K562 (cell line): ENCODE data around the gene ABCC6. TPM values are rescaled to one million over a fixed set of nuclear protein-coding genes. Genes with fewer than 3 reads are reported as not detected.

Experiments
- ATAC-seq: fragments of 200-7000 bp; cut with Tn5 transposase; 3 replicates; pipeline ENCODE4 v1.9.1; 2020; ENCODE audit warnings: moderate library complexity
- BruUV-seq: library from RNA; stranded (reverse); fragments of 400-500 nt; replicated peaks from 2 replicates; lab custom pipeline; 2021; lab: Mats Ljungman, UMichigan
- CTCF ChIA-PET: fragments of 300-600 bp; formaldehyde crosslinking; extraction: SDS; loops from one replicate; lab custom pipeline; 2021; ENCODE audit warnings: low intra/inter-chr PET ratio; lab: Yijun Ruan, JAX
- POLR2A ChIA-PET: fragments of 300-600, 350-650 bp; sonication (Branson Sonifier 250); formaldehyde crosslinking; extraction: SDS; loops from one replicate; lab custom pipeline; 2021; ENCODE audit warnings: antibody characterized with exemption, inconsistent platforms; lab: Yijun Ruan, JAX
- DNase-seq, 4 experiments: peaks; one replicate each; pipeline versions ENCODE4 v3.0.0 to v3.0.0-alpha.2; 2011 to 2018; ENCODE audit warnings: low spot score in 3 of 4, mixed read lengths in 3 of 4; ENCODE audit errors: extremely low read depth in 1 of 4
- FAIRE-seq: peaks from 2 replicates; lab custom pipeline; 2011; peaks lifted over from hg19 to GRCh38; lab: Jason Lieb, UNC
- H2AFZ ChIP-seq: 2 replicates; pipeline ENCODE4 v1.6.0; 2011; ENCODE audit warnings: low read depth, low read length, control low read depth, inconsistent platforms
- H3K27ac ChIP-seq: fragments of 200-600 bp; 3 replicates; pipeline ENCODE4 v1.8.0; 2011; ENCODE audit warnings: low read depth, mild to moderate bottlenecking, control low read depth, inconsistent platforms, low read length, moderate library complexity, mixed read lengths; ENCODE audit errors: extremely low read depth
- H3K27me3 ChIP-seq, 2 experiments: fragments of 300-600 bp in 1 of 2; 2 replicates in 1 of 2; 3 replicates in 1 of 2; pipeline versions ENCODE4 v1.6.0 to v1.8.0; 2011; ENCODE audit warnings: inconsistent platforms in 2 of 2, low read length in 2 of 2, mild to moderate bottlenecking in 1 of 2, mixed read lengths in 1 of 2, moderate library complexity in 1 of 2; ENCODE audit not compliant: control insufficient read depth in 2 of 2, insufficient read depth in 2 of 2
- H3K36me3 ChIP-seq: fragments of 300-600 bp; 3 replicates; pipeline ENCODE4 v1.8.0; 2011; ENCODE audit warnings: mild to moderate bottlenecking, low read length, inconsistent platforms; ENCODE audit not compliant: control insufficient read depth, insufficient read depth
- H3K4me1 ChIP-seq, 2 experiments: fragments of 200-600 bp in 1 of 2; replicated peaks in 1 of 2; 2 replicates in 1 of 2; 3 replicates in 1 of 2; pipeline versions ENCODE4 v1.5.1 to v1.8.0; 2011; ENCODE audit warnings: inconsistent platforms in 2 of 2, low read length in 2 of 2, mild to moderate bottlenecking in 1 of 2, mixed read lengths in 1 of 2, moderate library complexity in 1 of 2; ENCODE audit not compliant: control insufficient read depth in 2 of 2, insufficient read depth in 2 of 2
- H3K4me2 ChIP-seq: 2 replicates; pipeline ENCODE4 v1.6.1; 2011; ENCODE audit warnings: low read length, control low read depth, inconsistent platforms, mixed read lengths; ENCODE audit not compliant: insufficient read depth
- H3K4me3 ChIP-seq: fragments of 200-600 bp; sonication (generic), shearing (Covaris generic); 2 replicates; pipeline ENCODE4 v1.5.1; 2016; ENCODE audit warnings: control low read depth, inconsistent platforms
- H3K79me2 ChIP-seq: fragments of 200-600 bp; 3 replicates; pipeline ENCODE4 v1.8.0; 2011; ENCODE audit warnings: low read length, inconsistent platforms; ENCODE audit not compliant: control insufficient read depth, insufficient read depth
- H3K9ac ChIP-seq, 2 experiments: 2 replicates each; pipeline versions ENCODE4 v1.6.0 to v1.6.1; 2011; ENCODE audit warnings: low read depth in 2 of 2, low read length in 2 of 2, control low read depth in 1 of 2, inconsistent platforms in 1 of 2, mild to moderate bottlenecking in 1 of 2, mixed read lengths in 1 of 2; ENCODE audit not compliant: insufficient read depth in 1 of 2
- H3K9me1 ChIP-seq: one replicate; pipeline ENCODE4 v1.6.0; 2011; ENCODE audit warnings: inconsistent platforms, mild to moderate bottlenecking, low read length, moderate library complexity; ENCODE audit not compliant: control insufficient read depth, insufficient read depth
- H3K9me3 ChIP-seq: replicated peaks from 2 replicates; pipeline ENCODE4 v1.5.1; 2011; ENCODE audit warnings: low read depth, low read length, inconsistent platforms; ENCODE audit not compliant: control insufficient read depth, insufficient read depth
- H4K20me1 ChIP-seq: replicated peaks from 2 replicates; pipeline ENCODE4 v1.6.1; 2011; ENCODE audit warnings: low read length, inconsistent platforms, mixed read lengths; ENCODE audit not compliant: control insufficient read depth, insufficient read depth
- BRD9 ChIP-seq: fragments of 450-650 bp; IDR thresholded peaks from 2 replicates; pipeline ENCODE4 v1.6.1; 2018; ENCODE audit warnings: low read depth; ENCODE audit not compliant: partially characterized antibody
- BRF1 ChIP-seq: IDR thresholded peaks from 3 replicates; pipeline ENCODE4 v1.6.1; 2011; ENCODE audit warnings: borderline replicate concordance, mild to moderate bottlenecking; ENCODE audit not compliant: insufficient read length; ENCODE audit errors: extremely low read depth
- CBFB ChIP-seq: sonication (generic); formaldehyde crosslinking; IDR thresholded peaks from 2 replicates; pipeline ENCODE4 v1.4.0; 2020; ENCODE audit warnings: mild to moderate bottlenecking, missing genetic modification reagents
- ETV5 ChIP-seq: sonication (generic); formaldehyde crosslinking; IDR thresholded peaks from 2 replicates; pipeline ENCODE4 v1.4.0; 2020; ENCODE audit warnings: low read depth, mild to moderate bottlenecking, missing genetic modification reagents
- HDAC2 ChIP-seq: fragments of 450-650 bp; IDR thresholded peaks from 2 replicates; pipeline ENCODE4 v1.6.1; 2016; ENCODE audit warnings: mild to moderate bottlenecking
- LEF1 ChIP-seq: fragments of 450-650 bp; IDR thresholded peaks from 2 replicates; pipeline ENCODE4 v1.6.1; 2016; ENCODE audit warnings: mild to moderate bottlenecking
- MBD1 ChIP-seq: fragments of 250-450 bp; sonication (Bioruptor Pico); IDR thresholded peaks from 2 replicates; pipeline ENCODE4 v1.8.0; 2022; ENCODE audit warnings: inconsistent platforms
- NCOA1 ChIP-seq: fragments of 450-650 bp; IDR thresholded peaks from 2 replicates; pipeline ENCODE4 v1.6.1; 2016; ENCODE audit warnings: low read depth
- PCBP2 ChIP-seq: fragments of 200-400 bp; formaldehyde crosslinking; IDR thresholded peaks from 2 replicates; pipeline ENCODE4 v1.6.1; 2018; ENCODE audit warnings: low read length, low read depth, mild to moderate bottlenecking, moderate library complexity; ENCODE audit not compliant: poor library complexity, severe bottlenecking
- PHB ChIP-seq: fragments of 250-450 bp; sonication (Bioruptor Pico); IDR thresholded peaks from 2 replicates; pipeline ENCODE4 v1.5.0; 2021
- POLR2A ChIP-seq: fragments of 450-650 bp; conservative IDR thresholded peaks from 2 replicates; pipeline ENCODE4 v1.6.1; 2016
- RFX7 ChIP-seq: fragments of 250-450 bp; sonication (Bioruptor Pico); IDR thresholded peaks from 2 replicates; pipeline ENCODE4 v1.5.1; 2021; ENCODE audit warnings: mild to moderate bottlenecking
- SRSF3 ChIP-seq: fragments of 200-400 bp; formaldehyde crosslinking; IDR thresholded peaks from 2 replicates; pipeline ENCODE4 v1.6.1; 2016; ENCODE audit warnings: mild to moderate bottlenecking, low read length, moderate library complexity; ENCODE audit not compliant: insufficient read depth
- TSC22D4 ChIP-seq: fragments of 450-650 bp; IDR thresholded peaks from 2 replicates; pipeline ENCODE4 v1.6.1; 2016; ENCODE audit warnings: missing genetic modification characterization, missing biosample characterization, control low read depth
- ZFP30 ChIP-seq: fragments of 250-450 bp; sonication (Bioruptor Pico); IDR thresholded peaks from 2 replicates; pipeline ENCODE4 v1.8.0; 2022; ENCODE audit warnings: moderate library complexity, mild to moderate bottlenecking, inconsistent platforms, borderline replicate concordance
- ZKSCAN1 ChIP-seq: fragments of 150-350 bp; IDR thresholded peaks from 2 replicates; pipeline ENCODE4 v1.6.1; 2016; ENCODE audit warnings: low read depth, low read length
- WGBS: fragments of 100-300 bp; shearing (Covaris generic); methylation state at CpG from one replicate; pipeline ENCODE4 v1.1.6; 2016; ENCODE audit warnings: low coverage, mixed read lengths; ENCODE audit not compliant: insufficient coverage; ENCODE audit errors: missing lambda C conversion rate; 5-methylcytosine and 5-hydroxymethylcytosine counted together
- in situ Hi-C: fragments of 300-500 bp; cut with MboI; formaldehyde crosslinking; loops from 4 replicates; pipeline ENCODE4 v1.15.0; 2018; ENCODE audit warnings: inconsistent platforms, mixed read lengths
- intact Hi-C: fragments of 100-400 bp; cut with micrococcal nuclease; formaldehyde crosslinking; loops from 2 replicates; pipeline ENCODE4 v1.14.2; 2022
- polyA plus RNA-seq, 8 experiments: library from polyadenylated mRNA; depleted of rRNA in 4 of 8; stranded (reverse) in 5 of 8; unstranded in 3 of 8; fragments of >200 nt; fragmentation: Nextera tagmentation in 2 of 8; fragmentation: Illumina TruSeq in 1 of 8; extraction: Ambion mirVana in 2 of 8; extraction: Trizol in 1 of 8; gene quantifications; 2 replicates each; pipeline versions ENCODE4 v1.2.1 to v1.2.3, GENCODE V29; 2011 to 2014; ENCODE audit warnings: inconsistent platforms in 1 of 8, missing spikeins in 1 of 8
- total RNA-seq, 7 experiments: library from RNA; depleted of rRNA in 6 of 7; stranded (reverse); fragments of >200 nt in 6 of 7; fragmentation: Illumina TruSeq in 2 of 7; extraction: Trizol in 2 of 7; gene quantifications; 2 replicates each; pipeline versions ENCODE4 v1.2.1 to v1.2.3, GENCODE V29; 2011 to 2021; ENCODE audit warnings: low replicate concordance in 1 of 7

The ABCC6 gene
- total and polyA plus RNA-seq, 9 of the 15 experiments (the other 6 are each of a cell fraction or from before 2014, with no cell fraction given) = 0.03 to 0.46 (median 0.07) TPM; not detected in 4

GRCh38 chr16:16145286-16145685, 78.0 kb downstream of the ABCC6 start:
- Histone ChIP-seq H3K27ac (no peak overlapping the region), H3K9me1 (no peaks in the 10 kb centered on the region), H3K4me2 (no peak overlapping the region), H3K4me1 (peaks cover 0 to 5% of the 10 kb centered on the region in 2 experiments; a peak in 2 of 5 replicates), H3K9ac (no peak overlapping the region), H3K27me3 (no peaks in the 10 kb centered on the region), H3K9me3 (no peaks in the 10 kb centered on the region), H3K36me3 (peaks cover 37% of the 10 kb centered on the region; the same call in 2 of the 3 replicates), H3K4me3 (no peak overlapping the region), H4K20me1 (no peaks in the 10 kb centered on the region), H3K79me2 (no peaks in the 10 kb centered on the region), H2AFZ (no peak overlapping the region)
- intact Hi-C loops = no loop called here
- DNase-seq = no peak
- in situ Hi-C loops = no loop called here
- no peak for FAIRE-seq
- CTCF ChIA-PET = no interaction called here
- POLR2A ChIA-PET = interaction anchor here (0.9 kb wide), 1 partner anchor 35 kb away, joined by 3 read pairs; no protein-coding TSS in a partner anchor
- ATAC-seq = no peak
- TF ChIP-seq ZKSCAN1 = peak; percentile 69; the same call in 1 of the 2 replicates
- no peak for TF ChIP-seq TSC22D4 (tag)
- TF ChIP-seq ETV5 (CRISPR knock-in tag) = no peak
- no TSS peak for BruUV-seq
- 88% methylated on average over 4 of the region's 5 CpGs for WGBS

DNA sequence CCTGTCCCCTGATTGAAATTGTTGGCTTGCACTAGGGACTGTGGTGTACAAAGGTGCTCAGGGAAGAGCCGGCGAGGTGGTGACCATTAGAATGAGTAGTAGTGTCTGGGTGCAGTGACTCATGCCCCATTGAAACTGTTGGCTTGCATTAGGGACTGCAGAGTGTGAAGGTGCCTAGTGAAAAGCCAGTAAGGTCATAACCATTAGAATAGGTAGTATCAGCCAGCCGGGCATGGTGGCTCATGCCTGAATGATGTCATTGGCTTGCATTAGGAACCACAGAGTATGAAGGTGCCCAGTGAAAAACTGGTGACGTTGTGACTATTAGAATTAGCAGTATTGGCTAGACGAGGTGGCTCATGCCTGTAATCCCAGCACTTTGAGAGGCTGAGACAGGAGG, 78.9 kb downstream of the ABCC6 start:
- FAIRE-seq = no peak
- WGBS = 85% methylated on average over 5 of the region's 5 CpGs
- BruUV-seq = no TSS peak
- Histone ChIP-seq H3K27me3 (no peaks in the 10 kb centered on the region), H3K9ac (no peak overlapping the region), H4K20me1 (no peaks in the 10 kb centered on the region), H3K4me2 (no peak overlapping the region), H3K4me1 (no peaks in the 10 kb centered on the region), H3K9me3 (no peaks in the 10 kb centered on the region), H2AFZ (no peak overlapping the region), H3K36me3 (peaks cover 43% of the 10 kb centered on the region; the same call in 2 of the 3 replicates), H3K27ac (no peak overlapping the region), H3K79me2 (no peaks in the 10 kb centered on the region), H3K4me3 (no peak overlapping the region), H3K9me1 (no peaks in the 10 kb centered on the region)
- ChIA-PET POLR2A (interaction anchor here (0.9 kb wide), 1 partner anchor 35 kb away, joined by 3 read pairs; no protein-coding TSS in a partner anchor), CTCF (no interaction called here)
- intact Hi-C loops (no loop called here), in situ Hi-C loops (no loop called here)
- TF ChIP-seq CBFB (CRISPR knock-in tag) (no peak), PHB (CRISPR knock-in tag) (no peak), LEF1 (no peak), POLR2A (no peak), MBD1 (no peak), RFX7 (no peak), BRD9 (no peak), SRSF3 (no peak), HDAC2 (no peak), BRF1 (no peak), NCOA1 (no peak), PCBP2 (no peak), ZFP30 (CRISPR knock-in tag) (no peak)
- DNase-seq = no peak
- no peak for ATAC-seq
